Stomach (tissue), 9 donors: Measurements from ENCODE around the gene NAALADL2. TPM values are rescaled to one million over a fixed set of nuclear protein-coding genes. Genes with fewer than 3 reads are reported as not detected.

Source experiments
- DNase-seq, 2 donors: peaks; one replicate each; pipeline versions ENCODE4 v3.0.0 to v3.0.0-alpha.2; 2013 to 2019
- H3K27ac ChIP-seq, 5 donors: fragments of 200-600 bp in 4 of 5; sonication (generic) in 4 of 5; one replicate each; pipeline ENCODE4 v1.5.1; 2013 to 2019; ENCODE audit warnings: mild to moderate bottlenecking in 1 of 5, moderate library complexity in 1 of 5
- H3K27me3 ChIP-seq, 3 donors: fragments of 200-600 bp; sonication (generic); one replicate each; pipeline ENCODE4 v1.5.1; 2017 to 2019; ENCODE audit warnings: mixed run types in 1 of 3
- H3K36me3 ChIP-seq, 4 donors: fragments of 200-600 bp; sonication (generic); 1 replicate in 3 of 4; 2 replicates in 1 of 4; pipeline ENCODE4 v1.5.1; 2016 to 2019
- H3K4me1 ChIP-seq, 4 donors: fragments of 200-600 bp; sonication (generic); one replicate each; pipeline ENCODE4 v1.5.1; 2016 to 2019
- H3K4me3 ChIP-seq, 4 donors: fragments of 200-600 bp; sonication (generic) in 3 of 4; one replicate each; pipeline ENCODE4 v1.5.1; 2016 to 2019; ENCODE audit warnings: mild to moderate bottlenecking in 1 of 4
- H3K9me3 ChIP-seq, 4 donors: fragments of 200-600 bp; sonication (generic); one replicate each; pipeline ENCODE4 v1.5.1; 2016 to 2019
- CTCF ChIP-seq, 7 experiments: fragments of 450-650 bp in 4 of 7; fragments of 200-600 bp in 3 of 7; sonication (generic) in 3 of 7; IDR thresholded peaks; one replicate each; pipeline ENCODE4 v1.5.1; 2016 to 2019; ENCODE audit warnings: antibody characterized with exemption in 7 of 7, control low read depth in 2 of 7, mild to moderate bottlenecking in 1 of 7
- EP300 ChIP-seq: sonication (generic); formaldehyde crosslinking; IDR thresholded peaks from one replicate; pipeline ENCODE4 v1.6.1; 2017; ENCODE audit warnings: antibody characterized with exemption
- POLR2A ChIP-seq, 4 donors: fragments of 450-650 bp; IDR thresholded peaks; one replicate each; pipeline ENCODE4 v1.6.1; 2016; ENCODE audit warnings: antibody characterized with exemption in 4 of 4, control low read depth in 2 of 4, mild to moderate bottlenecking in 1 of 4, moderate library complexity in 1 of 4
- POLR2AphosphoS5 ChIP-seq, 3 donors: sonication (generic); formaldehyde crosslinking; IDR thresholded peaks; one replicate each; pipeline ENCODE4 v1.6.1; 2016; ENCODE audit warnings: antibody characterized with exemption in 3 of 3
- WGBS, 5 donors: extraction: QIAGEN DNeasy Blood & Tissue Kit in 3 of 5; methylation state at CpG; one replicate each; pipeline versions ENCODE4 v1.1.5 to v1.1.7; 2013 to 2018; 5-methylcytosine and 5-hydroxymethylcytosine counted together
- intact Hi-C: fragments of 100-400 bp; cut with DNase I; formaldehyde crosslinking; loops from one replicate; pipeline ENCODE4 v1.15.1; 2023; ENCODE audit warnings: low total_unique reads
- polyA plus RNA-seq, 3 donors: library from polyadenylated mRNA; stranded (reverse); fragments of 200-250 nt; gene quantifications; one replicate each; pipeline ENCODE4 v1.2.3, GENCODE V29; 2013
- total RNA-seq, 5 donors: library from RNA; depleted of rRNA; stranded (reverse); fragments of >200 nt; gene quantifications; one replicate each; pipeline versions ENCODE4 v1.1.0 to v1.2.3, GENCODE V29; 2014 to 2016
- donor health status: healthy with polysubstance abuse.
- donor health status: Bipolar disorder and iron deficiency.
- donor health status: healthy.

The NAALADL2 gene
- total and polyA plus RNA-seq, 8 donors = 0.58 to 43.7 (median 5.4) TPM

DNA sequence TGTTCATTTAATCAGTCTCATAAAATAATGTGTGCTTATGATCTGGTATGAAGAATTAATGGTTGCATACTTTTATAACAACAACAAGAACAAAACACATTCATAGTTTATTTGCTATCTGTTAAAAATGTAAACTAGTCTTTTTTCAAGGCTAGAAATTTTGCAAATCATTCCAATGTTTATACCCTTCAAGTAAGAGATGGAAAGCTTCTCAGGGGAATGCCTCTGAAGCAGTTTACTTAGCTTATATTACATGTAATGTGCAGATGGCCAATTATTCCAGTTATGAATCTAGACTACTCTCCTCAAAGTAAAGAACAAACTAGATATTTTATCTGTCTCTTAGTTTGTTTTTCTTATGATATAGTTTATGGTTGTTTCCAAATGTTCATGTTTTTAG lies 575.4 kb downstream of the NAALADL2 start:
- no peaks in the 10 kb centered on the region for H3K27me3 ChIP-seq
- no peaks in the 10 kb centered on the region for H3K4me1 ChIP-seq
- H3K36me3 ChIP-seq = no peaks in the 10 kb centered on the region
- no peak overlapping the region for H3K4me3 ChIP-seq
- TF ChIP-seq CTCF (IDR thresholded peaks at IDR 0.05) (no peak), POLR2AphosphoS5 (IDR thresholded peaks at IDR 0.05) (no peak)
- no peaks in the 10 kb centered on the region for H3K9me3 ChIP-seq
- intact Hi-C loops = no loop called here
- DNase-seq = peak in 1 of 2 donors; percentile 35
- no peak overlapping the region for H3K27ac ChIP-seq

- no peaks in the 10 kb centered on the region for H3K4me1 ChIP-seq
- 81 to 90% (median 83%) methylated on average over 3 of the region's 3 CpGs for WGBS, 5 donors
- no peak overlapping the region for H3K4me3 ChIP-seq
- no peaks in the 10 kb centered on the region for H3K27me3 ChIP-seq
- H3K36me3 ChIP-seq = no peaks in the 10 kb centered on the region
- TF ChIP-seq EP300 (no peak), POLR2A (IDR thresholded peaks at IDR 0.05) (no peak), CTCF (IDR thresholded peaks at IDR 0.05) (no peak), POLR2AphosphoS5 (IDR thresholded peaks at IDR 0.05) (no peak)
- intact Hi-C loops = no loop called here
- DNase-seq = no peak
- peaks cover 0 to 1% (median 0%) of the 10 kb centered on the region in 4 donors for H3K9me3 ChIP-seq
- H3K27ac ChIP-seq = no peak overlapping the region
Measured at GRCh38 chr3:175443682-175444081, 584.5 kb downstream of the NAALADL2 start.

DNA sequence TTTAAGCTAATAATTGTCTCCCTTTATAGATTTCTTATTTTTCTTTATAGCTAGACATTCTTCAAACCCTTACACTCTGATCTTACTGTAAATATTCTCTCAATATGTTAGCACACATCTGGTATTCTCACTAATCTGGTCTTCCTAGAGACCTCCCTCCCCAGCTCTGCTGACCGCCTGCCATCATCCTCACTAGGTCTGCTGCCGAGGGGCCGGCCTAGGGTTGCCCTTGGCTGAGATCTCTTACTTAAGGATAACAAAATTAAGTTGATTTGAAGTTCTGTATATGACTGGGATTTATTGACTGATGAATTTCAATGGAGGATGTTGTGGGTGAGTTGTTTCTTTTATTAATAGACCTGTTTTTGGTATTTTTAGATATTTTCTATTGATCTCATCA lies 586.6 kb downstream of the NAALADL2 start:
- Histone ChIP-seq H3K9me3 (peaks cover 0 to 5% (median 0%) of the 10 kb centered on the region in 4 donors), H3K4me1 (no peaks in the 10 kb centered on the region)
- 93 to 100% (median 95%) methylated on average over 3 of the region's 3 CpGs for WGBS, 5 donors

GRCh38 chr3:175447521-175447920 lies 588.4 kb downstream of the NAALADL2 start:
- H3K27ac ChIP-seq = no peak overlapping the region
- H3K9me3 ChIP-seq = peaks cover 0 to 5% (median 0%) of the 10 kb centered on the region in 4 donors
- intact Hi-C loops = no loop called here
- H3K27me3 ChIP-seq = no peaks in the 10 kb centered on the region
- no peak overlapping the region for H3K4me3 ChIP-seq
- no peaks in the 10 kb centered on the region for H3K4me1 ChIP-seq
- 82 to 92% (median 87%) methylated on average over 6 of the region's 6 CpGs for WGBS, 5 donors
- TF ChIP-seq CTCF (IDR thresholded peaks at IDR 0.05) = no peak
- TF ChIP-seq EP300 = no peak
- peak in 1 of 2 donors; percentile 23 for DNase-seq
- H3K36me3 ChIP-seq = no peaks in the 10 kb centered on the region

More for the DNA sequence above, 586.6 kb downstream of the NAALADL2 start:
- no peak overlapping the region for H3K27ac ChIP-seq
- DNase-seq = no peak
- no peaks in the 10 kb centered on the region for H3K36me3 ChIP-seq
- no peak overlapping the region for H3K4me3 ChIP-seq
- intact Hi-C loops = no loop called here
- no peak for TF ChIP-seq CTCF (IDR thresholded peaks at IDR 0.05)
- TF ChIP-seq POLR2A (IDR thresholded peaks at IDR 0.05) = no peak
- TF ChIP-seq EP300 = no peak
- no peak for TF ChIP-seq POLR2AphosphoS5 (IDR thresholded peaks at IDR 0.05)
- H3K27me3 ChIP-seq = no peaks in the 10 kb centered on the region
